ENCODE measurements around the gene HNF1B.
A peak's percentile ranks its signal among the peaks of the same experiment; 100 is the strongest.

HNF1B gene

GRCh38 chr17:37661400-37662014, 83.4 kb downstream of the HNF1B start:
- DNase-seq, result peak; percentile 26

- no peak for DNase-seq
Observed at GRCh38 chr17:37659925-37660324, 84.9 kb downstream of the HNF1B start.

DNA sequence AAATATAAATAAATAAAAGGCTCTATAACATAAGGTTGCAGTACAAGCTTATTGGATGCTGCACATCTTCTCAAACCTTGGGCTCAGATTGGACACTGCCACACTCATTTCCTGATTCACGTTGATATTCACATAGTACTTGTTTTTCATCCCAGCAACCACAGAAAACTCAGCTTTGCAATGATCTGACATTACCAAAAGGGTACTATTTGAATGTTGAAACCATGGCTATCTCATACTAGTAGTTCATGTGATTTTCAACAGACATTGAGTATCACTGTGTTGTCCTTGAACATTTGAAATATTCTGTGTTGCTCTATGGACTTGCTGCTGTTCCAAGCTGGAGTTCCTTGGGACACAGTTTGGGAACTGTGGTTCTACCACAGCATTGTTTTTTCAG, 87.7 kb downstream of the HNF1B start:
- no peak for DNase-seq

GRCh38 chr17:37651849-37652248, 93.0 kb downstream of the HNF1B start:
- DNase-seq, result no peak

- peak; percentile 67 for DNase-seq
Observed at GRCh38 chr17:37650419-37651003, 94.3 kb downstream of the HNF1B start.

DNA sequence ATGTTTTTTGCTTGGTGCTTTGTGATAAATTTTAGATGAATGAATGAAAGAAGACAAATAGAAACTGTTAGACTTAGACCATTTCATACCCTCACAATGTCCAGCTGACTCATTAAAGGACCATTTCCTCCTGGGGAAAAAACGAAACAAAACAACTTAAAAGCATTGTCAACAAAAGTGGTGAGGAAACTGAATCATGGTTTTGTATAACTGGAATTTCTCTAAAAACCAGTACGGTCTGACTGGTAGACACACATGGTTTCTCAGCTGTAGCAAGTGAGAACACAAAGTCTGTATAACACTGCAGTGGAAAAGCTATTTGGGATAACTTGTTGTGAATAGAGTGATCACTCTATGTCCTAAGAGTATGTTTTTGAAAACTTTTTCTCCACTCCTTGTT, 96.3 kb downstream of the HNF1B start:
- DNase-seq, result peak; percentile 19

DNA sequence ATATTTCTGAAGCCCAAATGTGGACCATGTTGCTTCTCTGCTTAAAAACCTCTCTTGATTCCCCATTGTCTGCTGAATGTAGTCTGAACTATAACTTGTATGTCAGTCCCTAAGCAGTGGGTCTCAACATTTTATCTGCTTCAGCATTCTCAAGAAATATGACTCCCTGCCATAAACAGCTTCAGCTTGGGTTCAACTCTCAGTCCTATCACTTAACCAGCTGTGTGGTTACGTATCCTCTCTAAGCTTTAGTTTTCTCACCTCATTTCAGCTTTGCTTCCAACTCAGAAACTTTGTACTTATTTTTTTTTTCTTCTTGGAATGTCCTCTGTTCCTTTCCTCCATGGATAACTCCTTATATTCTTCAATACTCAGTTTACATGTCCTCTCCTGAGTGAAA, 97.0 kb downstream of the HNF1B start:
- no peak for DNase-seq

GRCh38 chr17:37643869-37644268, 101.0 kb downstream of the HNF1B start:
- DNase-seq, result peak; percentile 10

- DNase-seq, result peak; percentile 94
Observed at GRCh38 chr17:37643118-37643766, 101.6 kb downstream of the HNF1B start, which contains the start of gene DDX52. Gene DDX52 (minus strand): TSS chr17:37643446. CDS start chr17:37643420, 26 bp downstream.

DNA sequence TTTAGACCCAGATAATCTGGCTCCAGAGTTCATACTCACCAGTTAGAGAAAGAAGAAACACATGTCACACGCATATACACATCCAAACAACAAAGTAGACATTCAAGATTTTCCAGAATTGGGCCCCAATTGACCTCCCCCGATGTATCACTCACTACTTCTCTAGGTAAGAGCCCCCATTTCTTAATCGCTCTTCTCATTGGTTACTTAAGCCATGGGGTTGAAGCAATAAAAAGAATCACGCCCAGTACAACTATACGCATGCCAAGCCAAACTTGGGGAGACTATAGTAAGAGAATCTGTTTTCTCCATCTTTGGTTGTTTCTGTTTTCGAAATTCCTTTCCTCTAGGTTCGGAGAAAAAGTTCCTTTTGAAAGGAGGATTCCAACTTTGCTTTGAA, 102.2 kb downstream of the HNF1B start:
- DNase-seq, result peak; percentile 23

- no peak for DNase-seq
Observed at GRCh38 chr17:37640015-37640414, 104.8 kb downstream of the HNF1B start.

GRCh38 chr17:37637956-37638355, 106.9 kb downstream of the HNF1B start:
- no peak for DNase-seq
